Fibroblast of mammary gland (primary cell): ENCODE results near the gene FLOT2.
"Not testable (repeated sequence)": the region's sequence is repeated elsewhere in the genome, so short reads cannot be mapped to it uniquely, and the experiment has no call there.

Experiments
- DNase-seq: peaks from one replicate; pipeline ENCODE4 v3.0.0-alpha.2; 2010; ENCODE audit warnings: low read depth
- H3K4me3 ChIP-seq: 2 replicates; pipeline ENCODE4 v1.5.1; 2011; ENCODE audit warnings: low read depth, mild to moderate bottlenecking, low read length, moderate library complexity; ENCODE audit not compliant: control insufficient read depth
- TF ChIP-seq, protein P1 (sequence below): conservative IDR thresholded peaks from 2 replicates; pipeline ENCODE4 v1.5.1; 2011; ENCODE audit warnings: low read depth, low read length, inconsistent platforms; ENCODE audit not compliant: control insufficient read depth, insufficient read depth

Gene FLOT2

DNA sequence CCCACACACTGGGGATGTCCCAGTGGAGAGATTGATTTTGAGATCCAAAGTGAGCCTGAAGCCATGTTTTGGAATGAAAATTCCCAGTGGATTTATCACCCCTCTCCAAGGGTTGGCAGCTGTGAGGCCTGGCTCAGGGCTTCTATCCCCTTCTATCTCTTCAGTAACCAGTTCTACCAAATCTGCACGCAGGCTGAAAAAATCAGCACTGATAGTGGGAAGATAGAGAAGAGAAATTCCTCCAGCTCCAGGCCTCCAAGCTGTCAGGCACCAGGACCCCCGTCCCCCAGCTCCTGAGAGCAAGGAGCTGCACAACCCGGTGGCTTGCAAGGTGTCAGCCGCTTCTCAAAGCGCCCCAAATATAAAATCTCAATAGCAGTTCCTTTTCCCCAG is 1.0 kb downstream of the FLOT2 start:
- TF ChIP-seq, protein P1, sequence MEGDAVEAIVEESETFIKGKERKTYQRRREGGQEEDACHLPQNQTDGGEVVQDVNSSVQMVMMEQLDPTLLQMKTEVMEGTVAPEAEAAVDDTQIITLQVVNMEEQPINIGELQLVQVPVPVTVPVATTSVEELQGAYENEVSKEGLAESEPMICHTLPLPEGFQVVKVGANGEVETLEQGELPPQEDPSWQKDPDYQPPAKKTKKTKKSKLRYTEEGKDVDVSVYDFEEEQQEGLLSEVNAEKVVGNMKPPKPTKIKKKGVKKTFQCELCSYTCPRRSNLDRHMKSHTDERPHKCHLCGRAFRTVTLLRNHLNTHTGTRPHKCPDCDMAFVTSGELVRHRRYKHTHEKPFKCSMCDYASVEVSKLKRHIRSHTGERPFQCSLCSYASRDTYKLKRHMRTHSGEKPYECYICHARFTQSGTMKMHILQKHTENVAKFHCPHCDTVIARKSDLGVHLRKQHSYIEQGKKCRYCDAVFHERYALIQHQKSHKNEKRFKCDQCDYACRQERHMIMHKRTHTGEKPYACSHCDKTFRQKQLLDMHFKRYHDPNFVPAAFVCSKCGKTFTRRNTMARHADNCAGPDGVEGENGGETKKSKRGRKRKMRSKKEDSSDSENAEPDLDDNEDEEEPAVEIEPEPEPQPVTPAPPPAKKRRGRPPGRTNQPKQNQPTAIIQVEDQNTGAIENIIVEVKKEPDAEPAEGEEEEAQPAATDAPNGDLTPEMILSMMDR, result no peak
- H3K4me3 ChIP-seq, result peak overlapping the region; percentile 76
- DNase-seq, result no peak

DNA sequence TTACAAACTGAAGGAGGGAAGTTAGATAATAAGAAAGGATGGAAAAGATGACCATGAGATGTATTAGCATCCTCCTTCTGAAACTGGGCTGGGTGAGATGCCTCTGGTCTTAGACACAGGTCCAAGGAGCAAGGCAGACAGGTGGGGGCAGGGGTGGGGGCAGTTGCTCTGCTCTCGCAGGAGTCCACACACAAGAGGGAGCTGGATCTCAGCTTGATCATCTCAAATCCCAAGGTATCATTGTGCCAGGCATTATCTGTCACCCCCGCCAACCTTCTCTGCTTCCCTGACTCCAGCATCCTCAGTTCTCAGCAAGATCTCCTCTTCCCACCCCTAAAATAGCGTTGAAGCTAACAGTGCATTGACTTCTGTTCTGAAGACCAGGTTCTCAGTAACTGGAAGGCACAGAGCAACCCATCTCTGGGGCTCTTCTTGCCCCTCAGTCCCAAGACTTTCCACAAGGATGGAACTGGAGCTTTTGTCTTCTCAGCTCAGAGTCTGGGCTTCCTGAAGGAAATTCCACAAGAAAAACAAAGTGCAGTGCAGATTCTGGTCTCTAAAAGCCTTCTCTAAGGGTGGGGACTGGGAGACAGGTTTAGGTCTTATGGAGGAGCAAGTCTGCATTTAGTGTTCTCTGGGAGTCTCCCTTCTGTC is 1.6 kb downstream of the FLOT2 start:
- H3K4me3 ChIP-seq, result no peak overlapping the region
- TF ChIP-seq, protein P1, result no peak
- DNase-seq, result no peak

DNA sequence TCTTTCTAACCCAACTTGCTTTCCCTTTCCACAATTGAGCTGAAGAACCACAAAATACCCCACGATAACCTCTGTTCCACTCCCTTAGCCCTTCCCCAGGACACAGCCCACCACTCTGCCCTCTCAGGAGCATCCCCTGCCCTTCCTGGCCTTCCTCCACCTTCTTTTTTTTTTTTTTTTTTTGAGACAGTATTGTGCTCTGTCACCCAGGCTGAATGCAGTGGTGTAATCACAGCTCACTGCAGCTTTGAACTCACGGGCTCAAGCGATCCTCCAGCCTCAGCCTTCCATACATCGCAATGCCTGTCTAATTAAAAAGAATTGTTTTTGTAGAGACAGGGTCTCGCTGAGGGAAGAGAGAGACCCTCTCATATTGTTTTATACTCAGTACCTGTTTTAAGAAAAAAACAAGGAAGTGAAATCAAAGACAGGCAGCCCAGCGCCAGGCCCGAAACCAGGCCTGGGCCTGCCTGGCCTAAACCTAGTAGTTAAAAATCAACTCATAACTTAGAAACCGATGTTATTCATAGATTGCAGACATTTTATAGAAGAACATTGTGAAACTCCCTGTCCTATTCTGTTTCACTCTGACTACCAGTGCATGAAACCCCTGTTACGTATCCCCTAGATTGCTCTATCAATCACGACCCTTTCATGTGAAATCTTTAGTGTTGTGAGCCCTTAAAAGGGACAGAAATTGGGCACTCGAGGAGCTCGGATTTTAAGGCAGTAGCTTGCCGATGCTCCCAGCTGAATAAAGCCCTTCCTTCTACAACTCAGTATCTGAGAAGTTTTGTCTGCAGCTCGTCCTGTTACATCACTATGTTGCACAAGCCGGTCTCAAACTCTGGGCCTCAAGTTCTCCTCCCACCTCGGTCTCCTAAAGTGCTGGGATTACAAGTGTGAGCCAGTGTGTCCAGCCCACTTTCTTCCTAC is 4.0 kb downstream of the FLOT2 start:
- not testable (repeated sequence) for DNase-seq

DNA sequence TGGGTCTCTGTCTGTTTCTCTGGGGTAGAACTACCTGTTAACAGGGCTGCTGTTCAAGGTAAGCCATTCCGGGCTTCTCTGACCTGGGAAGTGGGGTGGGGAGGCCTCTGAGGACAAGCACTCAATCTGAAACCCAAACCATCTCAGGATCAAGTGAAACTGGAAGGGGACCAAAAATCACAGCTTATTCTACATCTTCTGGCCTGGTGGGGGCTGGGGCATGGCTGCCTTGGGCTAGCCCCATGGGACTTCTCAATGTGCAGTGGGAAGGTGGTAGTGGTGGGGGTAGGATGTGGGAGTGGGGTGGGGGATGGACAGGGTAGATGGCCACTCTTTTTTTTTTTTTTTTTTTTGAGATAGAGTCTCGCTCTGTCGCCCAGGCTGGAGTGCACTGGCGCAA is 5.5 kb downstream of the FLOT2 start:
- H3K4me3 ChIP-seq, result no peak overlapping the region
- no peak for DNase-seq
- TF ChIP-seq, protein P1, result no peak

More for the DNA sequence above, 4.0 kb downstream of the FLOT2 start:
- not testable (repeated sequence) for H3K4me3 ChIP-seq

DNA sequence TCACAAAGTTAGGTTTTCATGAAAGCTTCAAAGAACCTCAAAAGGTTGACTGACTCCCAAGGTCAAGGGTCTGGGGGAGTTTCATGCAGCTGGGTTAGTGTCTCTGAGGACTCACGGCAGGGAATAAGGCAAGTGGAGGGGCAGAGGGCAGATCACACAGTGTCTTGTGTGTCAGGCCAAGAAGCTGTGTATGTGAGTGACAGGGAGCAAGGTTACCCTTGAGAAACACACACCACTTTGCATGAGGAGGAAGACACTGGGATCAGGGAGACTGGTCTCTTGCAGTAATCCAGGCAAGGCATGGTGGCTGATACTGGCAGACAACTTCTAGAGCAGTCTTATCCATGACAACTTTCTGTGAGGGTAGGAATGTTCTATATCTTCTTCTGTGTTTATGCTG is 6.3 kb downstream of the FLOT2 start:
- DNase-seq, result no peak
- TF ChIP-seq, protein P1, result no peak
- H3K4me3 ChIP-seq, result no peak overlapping the region

GRCh38 chr17:28889996-28890395 is 7.5 kb downstream of the FLOT2 start:
- no peak overlapping the region for H3K4me3 ChIP-seq
- no peak for DNase-seq
- TF ChIP-seq, protein P1, result no peak

DNA sequence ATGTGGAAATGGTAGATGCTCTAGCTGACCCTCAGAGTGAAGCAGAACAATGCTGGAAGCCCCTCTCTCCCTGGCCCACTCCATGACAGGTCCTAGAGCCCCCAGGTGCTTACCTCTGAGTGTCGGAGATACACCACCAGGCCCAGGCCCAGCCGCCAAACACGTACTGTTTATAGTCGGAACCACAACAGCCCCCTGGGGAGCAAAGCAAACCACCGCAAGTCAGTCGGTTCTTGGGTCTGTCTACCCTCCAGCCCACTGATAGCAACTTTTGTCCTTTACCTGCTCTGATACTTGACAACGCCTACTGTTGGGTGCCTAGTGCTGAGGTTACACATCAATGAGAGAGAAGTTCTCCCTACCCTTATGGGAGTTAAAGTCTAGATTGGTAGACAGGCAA is 8.7 kb downstream of the FLOT2 start:
- TF ChIP-seq, protein P1, result no peak
- H3K4me3 ChIP-seq, result no peak overlapping the region
- DNase-seq, result no peak
